Measurements from ENCODE around the gene HEBP1. TPM values are rescaled to one million over a fixed set of nuclear protein-coding genes. Genes with fewer than 3 reads are reported as not detected.

Gene HEBP1
- total RNA-seq, 4 donors from 2014 or later: 65.4 to 80.1 (median 71.7) TPM

- TF ChIP-seq, protein P1, sequence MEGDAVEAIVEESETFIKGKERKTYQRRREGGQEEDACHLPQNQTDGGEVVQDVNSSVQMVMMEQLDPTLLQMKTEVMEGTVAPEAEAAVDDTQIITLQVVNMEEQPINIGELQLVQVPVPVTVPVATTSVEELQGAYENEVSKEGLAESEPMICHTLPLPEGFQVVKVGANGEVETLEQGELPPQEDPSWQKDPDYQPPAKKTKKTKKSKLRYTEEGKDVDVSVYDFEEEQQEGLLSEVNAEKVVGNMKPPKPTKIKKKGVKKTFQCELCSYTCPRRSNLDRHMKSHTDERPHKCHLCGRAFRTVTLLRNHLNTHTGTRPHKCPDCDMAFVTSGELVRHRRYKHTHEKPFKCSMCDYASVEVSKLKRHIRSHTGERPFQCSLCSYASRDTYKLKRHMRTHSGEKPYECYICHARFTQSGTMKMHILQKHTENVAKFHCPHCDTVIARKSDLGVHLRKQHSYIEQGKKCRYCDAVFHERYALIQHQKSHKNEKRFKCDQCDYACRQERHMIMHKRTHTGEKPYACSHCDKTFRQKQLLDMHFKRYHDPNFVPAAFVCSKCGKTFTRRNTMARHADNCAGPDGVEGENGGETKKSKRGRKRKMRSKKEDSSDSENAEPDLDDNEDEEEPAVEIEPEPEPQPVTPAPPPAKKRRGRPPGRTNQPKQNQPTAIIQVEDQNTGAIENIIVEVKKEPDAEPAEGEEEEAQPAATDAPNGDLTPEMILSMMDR (IDR thresholded peaks at IDR 0.05; ENCODE audit: low read depth): no peak
Observed at GRCh38 chr12:12997156-12997555, 2.9 kb downstream of the HEBP1 start.

DNA sequence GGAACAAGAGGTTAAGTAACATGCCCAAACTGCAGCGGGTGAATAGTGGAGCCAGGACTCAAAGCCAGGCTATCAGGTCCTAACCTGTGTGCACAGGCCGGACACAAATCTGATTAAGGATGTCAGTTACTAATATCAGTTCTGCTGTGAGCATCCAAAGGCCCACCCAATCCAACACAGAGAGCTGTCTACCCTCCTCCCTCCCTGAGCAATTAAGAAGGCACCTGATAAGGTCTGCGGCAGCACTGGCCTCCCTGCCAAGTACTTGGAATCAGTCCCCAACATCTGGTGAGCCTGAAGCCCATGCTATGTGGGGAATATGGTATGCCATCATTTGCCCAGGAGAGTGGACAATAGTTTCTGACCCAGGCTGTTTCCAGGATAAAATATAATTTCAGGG, 3.9 kb downstream of the HEBP1 start:
- TF ChIP-seq, protein P1 (IDR thresholded peaks at IDR 0.05; ENCODE audit: low read depth): no peak

DNA sequence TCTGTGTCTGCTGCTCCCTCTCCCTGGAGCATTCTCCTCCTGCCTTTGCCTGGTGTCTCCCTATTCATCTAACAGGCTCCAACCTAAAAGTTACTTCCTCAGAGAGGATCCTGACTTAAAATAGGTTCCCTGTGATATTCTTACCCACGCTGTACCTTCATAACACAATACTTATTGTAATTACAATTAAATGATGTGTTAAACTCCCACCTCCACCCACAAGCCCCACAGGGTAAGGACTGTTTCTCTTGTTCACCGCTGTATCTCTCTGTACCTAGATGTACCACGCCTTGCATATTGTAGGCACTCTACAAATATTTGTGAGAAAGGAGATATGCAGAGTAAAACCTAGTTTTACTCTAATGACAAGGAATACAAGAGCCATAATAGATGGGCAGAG, 5.0 kb downstream of the HEBP1 start:
- TF ChIP-seq, protein P1 (IDR thresholded peaks at IDR 0.05; ENCODE audit: low read depth): no peak

GRCh38 chr12:12993367-12993766, 6.7 kb downstream of the HEBP1 start:
- TF ChIP-seq, protein P1 (IDR thresholded peaks at IDR 0.05; ENCODE audit: low read depth): no peak

DNA sequence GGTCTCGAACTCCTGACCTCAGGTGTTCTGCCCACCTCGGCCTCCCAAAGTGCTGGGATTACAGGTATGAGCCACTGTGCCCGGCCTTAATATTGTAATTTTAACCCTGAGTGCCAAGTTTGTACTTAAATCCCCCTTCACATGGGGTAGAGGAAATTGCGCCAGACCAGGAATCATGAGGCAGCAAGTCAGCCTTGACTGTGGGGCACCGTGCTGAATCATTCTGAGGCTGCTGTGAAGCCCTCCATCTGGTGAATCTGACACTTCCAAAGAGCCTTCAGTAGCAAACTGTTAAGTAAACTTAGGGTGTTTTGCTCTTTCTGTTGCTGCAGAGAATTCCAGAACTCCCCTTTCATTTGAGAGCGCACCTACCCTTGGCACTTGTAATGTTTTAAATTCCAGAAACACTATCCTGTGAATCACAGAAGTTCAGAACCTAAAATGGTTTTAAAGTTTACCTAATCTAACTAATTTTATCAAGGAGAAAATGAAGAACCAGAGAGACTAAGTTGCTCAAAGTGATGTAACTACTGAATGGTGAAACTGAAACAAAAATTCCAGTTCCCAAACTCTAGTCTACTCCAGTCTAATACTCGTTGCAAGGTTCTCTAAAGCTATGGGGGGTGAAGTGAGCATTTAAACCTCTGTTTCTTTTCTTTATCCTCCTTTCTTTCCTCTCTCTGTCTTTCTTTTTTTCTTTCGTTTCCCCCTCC, 7.5 kb downstream of the HEBP1 start:
- TF ChIP-seq, protein P1 (IDR thresholded peaks at IDR 0.05; ENCODE audit: low read depth): no peak

DNA sequence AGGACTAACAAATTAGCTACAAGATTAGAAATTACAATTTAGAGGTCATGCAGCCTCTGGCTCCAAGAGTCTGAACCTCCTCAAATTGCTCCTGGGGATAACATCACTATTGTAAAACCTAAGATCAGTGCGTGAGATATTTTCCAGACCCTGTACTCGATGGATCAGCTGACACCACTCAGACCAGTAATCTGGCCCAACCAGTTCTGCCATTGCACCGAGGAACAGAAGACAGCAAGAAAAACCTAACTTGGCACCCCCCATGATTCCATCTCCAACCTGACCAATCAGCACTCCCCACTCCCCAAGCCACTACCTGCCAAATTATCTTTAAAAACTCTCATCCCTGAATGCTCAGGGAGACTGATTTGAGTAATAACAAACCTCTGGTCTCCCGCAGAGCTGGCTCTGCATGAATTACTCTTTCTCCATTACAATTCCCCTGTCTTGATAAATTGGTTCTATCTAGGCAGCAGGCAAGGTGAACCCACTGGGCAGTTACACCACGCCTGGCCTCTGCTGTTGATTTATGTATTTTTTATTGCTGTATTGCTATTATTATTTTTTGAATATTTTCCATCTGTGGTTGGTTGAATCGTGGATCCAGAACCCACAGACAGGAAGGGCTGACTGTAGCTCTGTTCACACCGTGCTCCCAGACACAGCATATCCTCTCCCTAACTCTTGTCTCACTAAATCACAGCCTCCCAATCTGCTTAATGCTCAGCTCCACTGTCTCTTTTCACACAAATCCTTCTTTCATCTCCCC, 9.2 kb downstream of the HEBP1 start:
- TF ChIP-seq, protein P1 (IDR thresholded peaks at IDR 0.05; ENCODE audit: low read depth): no peak

GRCh38 chr12:12987421-12987820, 12.6 kb downstream of the HEBP1 start:
- TF ChIP-seq, protein P1 (IDR thresholded peaks at IDR 0.05; ENCODE audit: low read depth): no peak

Measured in subcutaneous adipose tissue (tissue), 4 donors.